H9 (cell line): Measurements from ENCODE around the gene SCN2B. TPM values are rescaled to one million over a fixed set of nuclear protein-coding genes. Genes with fewer than 3 reads are reported as not detected.

Experiments used
- DNase-seq: peaks from one replicate; pipeline ENCODE4 v3.0.0-alpha.2; 2017
- H2AFZ ChIP-seq: one replicate; pipeline ENCODE4 v1.6.1; 2013; ENCODE audit warnings: mild to moderate bottlenecking, low read length, control low read depth, moderate library complexity
- H2AK5ac ChIP-seq: 2 replicates; pipeline ENCODE4 v1.6.1; 2013; ENCODE audit warnings: low read length, control low read depth, mixed read lengths; ENCODE audit not compliant: insufficient read length
- H2BK120ac ChIP-seq: one replicate; pipeline ENCODE4 v1.6.1; 2013; ENCODE audit warnings: low read depth, mild to moderate bottlenecking, low read length, control low read depth, inconsistent platforms; ENCODE audit not compliant: poor library complexity, severe bottlenecking
- H2BK12ac ChIP-seq: 2 replicates; pipeline ENCODE4 v1.6.1; 2013; ENCODE audit warnings: low read length, control low read depth, mixed read lengths, low read depth; ENCODE audit not compliant: insufficient read length
- H2BK15ac ChIP-seq: 2 replicates; pipeline ENCODE4 v1.6.1; 2013; ENCODE audit warnings: low read depth, low read length, control low read depth
- H2BK20ac ChIP-seq: one replicate; pipeline ENCODE4 v1.6.1; 2013; ENCODE audit warnings: low read depth, mild to moderate bottlenecking, low read length, control low read depth, inconsistent platforms; ENCODE audit not compliant: poor library complexity, severe bottlenecking
- H2BK5ac ChIP-seq: 2 replicates; pipeline ENCODE4 v1.6.1; 2013; ENCODE audit warnings: low read length, control low read depth, mixed read lengths; ENCODE audit not compliant: insufficient read length
- H3K14ac ChIP-seq: 2 replicates; pipeline ENCODE4 v1.6.1; 2013; ENCODE audit warnings: low read length, control low read depth; ENCODE audit not compliant: insufficient read depth
- H3K18ac ChIP-seq: 2 replicates; pipeline ENCODE4 v1.6.1; 2013; ENCODE audit warnings: low read depth, mild to moderate bottlenecking, mixed read lengths, low read length, control low read depth; ENCODE audit not compliant: insufficient read length
- H3K23ac ChIP-seq: 2 replicates; pipeline ENCODE4 v1.6.1; 2013; ENCODE audit warnings: low read length, control low read depth, mixed read lengths, low read depth; ENCODE audit not compliant: insufficient read length
- H3K23me2 ChIP-seq: 2 replicates; pipeline ENCODE4 v1.6.1; 2013; ENCODE audit warnings: low read depth, mild to moderate bottlenecking, mixed read lengths, low read length, control low read depth; ENCODE audit not compliant: insufficient read length, poor library complexity, severe bottlenecking
- H3K27ac ChIP-seq: 2 replicates; pipeline ENCODE4 v1.5.1; 2013; ENCODE audit warnings: low read length, control low read depth, mixed read lengths, low read depth; ENCODE audit not compliant: insufficient read length
- H3K27me3 ChIP-seq: 2 replicates; pipeline ENCODE4 v1.6.1; 2013; ENCODE audit warnings: low read length, control low read depth, inconsistent platforms; ENCODE audit not compliant: insufficient read depth
- H3K4ac ChIP-seq: 2 replicates; pipeline ENCODE4 v1.6.1; 2013; ENCODE audit warnings: low read depth, mild to moderate bottlenecking, control low read depth, inconsistent platforms, low read length, moderate library complexity
- H3K4me1 ChIP-seq: 2 replicates; pipeline ENCODE4 v1.6.1; 2013; ENCODE audit warnings: low read length, control low read depth, inconsistent platforms; ENCODE audit not compliant: insufficient read depth
- H3K4me2 ChIP-seq: 2 replicates; pipeline ENCODE4 v1.6.1; 2013; ENCODE audit warnings: low read length, control low read depth, mixed read lengths; ENCODE audit not compliant: insufficient read length, insufficient read depth
- H3K56ac ChIP-seq: 2 replicates; pipeline ENCODE4 v1.6.1; 2013; ENCODE audit warnings: low read depth, mild to moderate bottlenecking, mixed read lengths, low read length, control low read depth; ENCODE audit not compliant: insufficient read length
- H3K79me1 ChIP-seq: 2 replicates; pipeline ENCODE4 v1.6.1; 2013; ENCODE audit warnings: low read depth, mild to moderate bottlenecking, moderate library complexity, low read length, control low read depth, inconsistent platforms; ENCODE audit not compliant: insufficient read depth, poor library complexity, severe bottlenecking
- H3K79me2 ChIP-seq: 2 replicates; pipeline ENCODE4 v1.6.1; 2013; ENCODE audit warnings: low read length, control low read depth, inconsistent platforms; ENCODE audit not compliant: insufficient read depth
- H3K9ac ChIP-seq: 2 replicates; pipeline ENCODE4 v1.6.1; 2013; ENCODE audit warnings: low read length, control low read depth, mixed read lengths; ENCODE audit not compliant: insufficient read length; ENCODE audit errors: extremely low read depth
- H3K9me3 ChIP-seq: one replicate; pipeline ENCODE4 v1.6.1; 2013; ENCODE audit warnings: low read depth, low read length, inconsistent platforms; ENCODE audit not compliant: control insufficient read depth
- H3T11ph ChIP-seq: one replicate; pipeline ENCODE4 v1.6.1; 2013; ENCODE audit warnings: mild to moderate bottlenecking, low read length, control low read depth, inconsistent platforms
- H4K20me1 ChIP-seq: one replicate; pipeline ENCODE4 v1.6.1; 2013; ENCODE audit not compliant: control insufficient read depth, insufficient read length, insufficient read depth
- H4K5ac ChIP-seq: 2 replicates; pipeline ENCODE4 v1.6.1; 2013; ENCODE audit warnings: low read depth, mild to moderate bottlenecking, mixed read lengths, low read length, control low read depth; ENCODE audit not compliant: insufficient read length
- H4K8ac ChIP-seq: replicated peaks from 2 replicates; pipeline ENCODE4 v1.6.1; 2013; ENCODE audit warnings: low read length, control low read depth, mixed read lengths, low read depth; ENCODE audit not compliant: insufficient read length
- H4K91ac ChIP-seq: 2 replicates; pipeline ENCODE4 v1.6.1; 2013; ENCODE audit warnings: low read depth, mild to moderate bottlenecking, moderate library complexity, mixed read lengths, low read length, control low read depth; ENCODE audit not compliant: insufficient read length
- H3K27ac Mint-ChIP-seq, 3 experiments: 2 replicates in 2 of 3; 3 replicates in 1 of 3; pipeline ENCODE4 v1.8.0; 2020 to 2021; ENCODE audit warnings: mixed read lengths in 3 of 3, mild to moderate bottlenecking in 1 of 3, moderate library complexity in 1 of 3
- H3K27me3 Mint-ChIP-seq: 2 replicates; pipeline ENCODE4 v1.8.0; 2021; ENCODE audit warnings: low read depth, mild to moderate bottlenecking, moderate library complexity, mixed read lengths
- H3K36me3 Mint-ChIP-seq, 3 experiments: 2 replicates in 2 of 3; 3 replicates in 1 of 3; pipeline ENCODE4 v1.8.0; 2020 to 2021; ENCODE audit warnings: low read depth in 3 of 3, mixed read lengths in 3 of 3; ENCODE audit not compliant: insufficient read depth in 1 of 3
- H3K4me1 Mint-ChIP-seq, 2 experiments: 2 replicates each; pipeline ENCODE4 v1.8.0; 2020; ENCODE audit warnings: mixed read lengths in 2 of 2
- H3K4me3 Mint-ChIP-seq, 2 experiments: 2 replicates in 1 of 2; 3 replicates in 1 of 2; pipeline ENCODE4 v1.8.0; 2020 to 2021; ENCODE audit warnings: mild to moderate bottlenecking in 2 of 2, mixed read lengths in 2 of 2, moderate library complexity in 1 of 2
- H3K9me3 Mint-ChIP-seq, 2 experiments: 2 replicates in 1 of 2; 3 replicates in 1 of 2; pipeline ENCODE4 v1.8.0; 2020; ENCODE audit warnings: mild to moderate bottlenecking in 2 of 2, mixed read lengths in 2 of 2, moderate library complexity in 1 of 2
- WGBS: extraction: QIAGEN DNeasy Blood & Tissue Kit; methylation state at CpG from one replicate; pipeline ENCODE4 v1.1.7; 2013; ENCODE audit warnings: missing lambda C conversion rate, low lambda C conversion rate, mixed read lengths; ENCODE audit not compliant: insufficient read length; ENCODE audit errors: extremely low coverage; 5-methylcytosine and 5-hydroxymethylcytosine counted together
- total RNA-seq: library from RNA; stranded (reverse); gene quantifications from 2 replicates; pipeline ENCODE4 v1.2.1, GENCODE V29; 2021
- TF ChIP-seq, protein P1 (sequence below): fragments of 200-600 bp; sonication (generic); conservative IDR thresholded peaks from 3 replicates; pipeline ENCODE4 v1.8.0; 2021; ENCODE audit warnings: antibody characterized with exemption, mild to moderate bottlenecking

SCN2B gene
- total RNA-seq, 1 experiment from 2014 or later: not detected

DNA sequence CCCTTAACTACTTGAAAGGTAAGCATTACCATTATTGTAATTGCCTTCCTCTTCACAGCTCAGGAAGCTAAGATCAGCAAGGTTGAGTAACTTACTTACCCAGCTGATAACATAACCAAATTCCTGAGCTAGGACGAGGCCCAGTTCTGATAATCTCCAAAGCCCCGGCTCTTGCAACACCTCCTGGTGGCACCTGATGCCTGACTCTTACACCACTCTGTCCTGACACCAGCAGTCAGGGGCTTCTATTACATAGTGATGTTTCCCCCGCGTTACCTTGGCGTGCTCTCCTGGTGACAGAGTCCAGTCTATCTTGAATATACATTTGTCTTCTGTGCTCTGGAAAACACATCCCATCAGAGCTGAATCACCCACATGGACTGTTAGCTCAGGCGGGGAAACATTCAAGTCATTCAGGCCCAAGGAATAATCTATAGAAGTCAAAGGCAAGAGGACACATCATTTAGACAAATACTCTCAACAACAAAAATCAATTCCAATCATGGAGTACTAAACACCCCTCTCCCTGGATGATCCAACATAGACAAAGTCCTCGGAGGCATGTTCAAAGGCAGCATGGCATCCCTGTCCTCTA, 35.8 kb upstream of the SCN2B start:
- Histone ChIP-seq H2BK120ac (no peak overlapping the region), H2AFZ (no peak overlapping the region), H3K79me1 (no peaks in the 10 kb centered on the region), H4K91ac (no peak overlapping the region), H3K4ac (no peak overlapping the region), H4K20me1 (no peaks in the 10 kb centered on the region), H2BK20ac (no peak overlapping the region), H2AK5ac (no peak overlapping the region), H4K5ac (no peak overlapping the region), H3K27ac (no peak overlapping the region), H3K14ac (no peak overlapping the region), H3K4me1 (peaks cover 27% of the 10 kb centered on the region), H3K79me2 (no peaks in the 10 kb centered on the region), H2BK15ac (no peak overlapping the region; the same call in 1 of the 2 replicates), H3K27me3 (no peaks in the 10 kb centered on the region), H3K23me2 (no peaks in the 10 kb centered on the region), H4K8ac (no peak overlapping the region), H3K9me3 (no peaks in the 10 kb centered on the region), H3K23ac (no peak overlapping the region), H2BK12ac (no peak overlapping the region), H2BK5ac (no peak overlapping the region), H3K56ac (no peak overlapping the region), H3T11ph (no peak overlapping the region), H3K4me2 (no peak overlapping the region), H3K9ac (no peak overlapping the region), H3K18ac (no peak overlapping the region)
- peaks cover 0 to 14% (median 0%) of the 10 kb centered on the region in 3 experiments; a peak in 3 of 7 replicates for H3K36me3 Mint-ChIP-seq
- H3K4me1 Mint-ChIP-seq: peaks cover 51 to 53% of the 10 kb centered on the region in 2 experiments
- WGBS: no CpG with 5 or more reads among the region's 7 CpGs
- DNase-seq: peak; percentile 36
- H3K27ac Mint-ChIP-seq: peak overlapping the region in 2 of 3 experiments; percentile 45 to 59; a peak in 6 of 7 replicates
- peaks cover 3% of the 10 kb centered on the region; the same call in 1 of the 2 replicates for H3K27me3 Mint-ChIP-seq
- no peak overlapping the region for H3K4me3 Mint-ChIP-seq
- peaks cover 0 to 6% of the 10 kb centered on the region in 2 experiments; a peak in 3 of 5 replicates for H3K9me3 Mint-ChIP-seq
- TF ChIP-seq, protein P1, sequence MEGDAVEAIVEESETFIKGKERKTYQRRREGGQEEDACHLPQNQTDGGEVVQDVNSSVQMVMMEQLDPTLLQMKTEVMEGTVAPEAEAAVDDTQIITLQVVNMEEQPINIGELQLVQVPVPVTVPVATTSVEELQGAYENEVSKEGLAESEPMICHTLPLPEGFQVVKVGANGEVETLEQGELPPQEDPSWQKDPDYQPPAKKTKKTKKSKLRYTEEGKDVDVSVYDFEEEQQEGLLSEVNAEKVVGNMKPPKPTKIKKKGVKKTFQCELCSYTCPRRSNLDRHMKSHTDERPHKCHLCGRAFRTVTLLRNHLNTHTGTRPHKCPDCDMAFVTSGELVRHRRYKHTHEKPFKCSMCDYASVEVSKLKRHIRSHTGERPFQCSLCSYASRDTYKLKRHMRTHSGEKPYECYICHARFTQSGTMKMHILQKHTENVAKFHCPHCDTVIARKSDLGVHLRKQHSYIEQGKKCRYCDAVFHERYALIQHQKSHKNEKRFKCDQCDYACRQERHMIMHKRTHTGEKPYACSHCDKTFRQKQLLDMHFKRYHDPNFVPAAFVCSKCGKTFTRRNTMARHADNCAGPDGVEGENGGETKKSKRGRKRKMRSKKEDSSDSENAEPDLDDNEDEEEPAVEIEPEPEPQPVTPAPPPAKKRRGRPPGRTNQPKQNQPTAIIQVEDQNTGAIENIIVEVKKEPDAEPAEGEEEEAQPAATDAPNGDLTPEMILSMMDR: no peak
